PC-9 (cell line): ENCODE results near the gene LTBP3.

Experiments used
- EZH2 ChIP-seq: fragments of 200-600 bp; sonication (generic); IDR thresholded peaks from 2 replicates; pipeline ENCODE4 v1.8.0; 2017; ENCODE audit warnings: antibody characterized with exemption, low read depth
- TF ChIP-seq, protein P1 (sequence below): fragments of 200-600 bp; sonication (generic); conservative IDR thresholded peaks from 2 replicates; pipeline ENCODE4 v1.6.1; 2017; ENCODE audit warnings: mixed run types, antibody characterized with exemption, mild to moderate bottlenecking, moderate library complexity

DNA sequence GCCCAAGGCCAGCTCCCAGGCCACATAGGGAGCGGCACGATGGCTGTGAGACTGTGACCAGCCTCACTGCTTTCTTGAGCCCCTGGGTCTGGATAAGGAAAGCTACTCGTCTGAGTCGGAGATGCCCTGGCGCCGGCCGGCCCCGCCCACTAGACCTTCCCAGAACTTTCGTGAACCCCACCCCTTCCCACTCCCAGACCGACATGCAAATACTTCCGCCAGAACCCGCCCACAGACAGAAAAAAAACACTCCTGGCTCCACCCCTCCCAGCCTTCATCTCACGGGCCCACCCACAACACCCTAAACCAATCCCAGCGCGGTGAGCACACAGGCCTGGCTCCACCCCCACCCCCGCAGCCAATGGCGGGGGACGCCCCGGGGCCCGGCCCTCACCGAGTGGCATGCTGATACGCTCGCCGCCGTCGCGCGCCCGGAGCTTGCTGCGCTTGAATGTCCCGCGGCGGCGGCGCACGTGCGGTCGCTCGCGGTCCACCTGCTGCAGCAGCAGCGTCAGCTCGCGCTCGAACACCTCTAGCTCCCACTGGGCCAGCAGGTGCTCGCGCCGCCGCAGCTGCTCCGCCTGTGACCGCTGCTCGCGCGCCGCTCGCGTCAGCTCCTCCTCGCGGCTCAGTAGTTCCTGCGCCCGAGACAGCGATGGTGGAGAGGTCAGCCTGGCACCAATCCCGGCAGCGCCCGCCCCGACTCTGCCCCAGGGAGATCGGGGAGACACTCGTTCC lies 48.9 kb upstream of the LTBP3 start:
- TF ChIP-seq, protein P1, sequence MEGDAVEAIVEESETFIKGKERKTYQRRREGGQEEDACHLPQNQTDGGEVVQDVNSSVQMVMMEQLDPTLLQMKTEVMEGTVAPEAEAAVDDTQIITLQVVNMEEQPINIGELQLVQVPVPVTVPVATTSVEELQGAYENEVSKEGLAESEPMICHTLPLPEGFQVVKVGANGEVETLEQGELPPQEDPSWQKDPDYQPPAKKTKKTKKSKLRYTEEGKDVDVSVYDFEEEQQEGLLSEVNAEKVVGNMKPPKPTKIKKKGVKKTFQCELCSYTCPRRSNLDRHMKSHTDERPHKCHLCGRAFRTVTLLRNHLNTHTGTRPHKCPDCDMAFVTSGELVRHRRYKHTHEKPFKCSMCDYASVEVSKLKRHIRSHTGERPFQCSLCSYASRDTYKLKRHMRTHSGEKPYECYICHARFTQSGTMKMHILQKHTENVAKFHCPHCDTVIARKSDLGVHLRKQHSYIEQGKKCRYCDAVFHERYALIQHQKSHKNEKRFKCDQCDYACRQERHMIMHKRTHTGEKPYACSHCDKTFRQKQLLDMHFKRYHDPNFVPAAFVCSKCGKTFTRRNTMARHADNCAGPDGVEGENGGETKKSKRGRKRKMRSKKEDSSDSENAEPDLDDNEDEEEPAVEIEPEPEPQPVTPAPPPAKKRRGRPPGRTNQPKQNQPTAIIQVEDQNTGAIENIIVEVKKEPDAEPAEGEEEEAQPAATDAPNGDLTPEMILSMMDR = no peak
- no peak for TF ChIP-seq EZH2
